ENCODE measurements around the gene SLC48A1. TPM values are rescaled to one million over a fixed set of nuclear protein-coding genes. Genes with fewer than 3 reads are reported as not detected.

The SLC48A1 gene
- total and polyA plus RNA-seq, 4 donors: 6.1 to 15.4 (median 9.3) TPM

DNA sequence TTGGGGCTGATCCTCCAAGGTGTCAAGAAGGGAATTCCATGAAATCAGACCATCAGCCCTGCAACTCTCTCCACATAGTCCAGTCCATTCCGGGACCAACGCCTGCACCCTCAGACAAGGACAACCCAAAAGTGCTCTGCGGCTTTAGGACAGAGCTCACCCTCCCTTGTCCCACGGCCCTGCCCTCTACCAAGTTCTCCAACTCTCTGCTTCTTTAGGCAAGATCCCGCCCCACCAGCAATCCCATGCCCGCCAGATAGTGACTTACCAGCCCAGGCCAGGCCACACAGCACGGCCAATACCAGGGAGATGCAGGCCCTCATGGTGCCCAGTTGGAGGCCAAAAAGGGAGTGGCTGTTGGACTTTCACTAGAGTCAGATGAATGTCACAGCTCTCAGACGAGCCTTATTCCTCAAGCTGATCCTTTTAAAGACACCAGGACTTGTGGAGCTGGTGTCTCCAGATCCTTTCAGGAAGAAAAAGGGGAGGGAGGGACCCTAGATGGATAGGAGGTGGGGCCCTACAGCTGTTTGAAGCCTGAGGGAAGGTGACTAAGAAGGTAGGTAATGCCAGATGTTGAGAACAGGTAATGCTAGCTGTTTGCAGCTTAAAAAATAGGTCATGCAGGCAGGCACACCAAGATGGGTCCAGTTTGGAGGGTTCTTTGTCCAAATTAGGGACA is 47.8 kb upstream of the SLC48A1 start, which contains the start of gene ENDOU:
TSS of gene ENDOU (minus strand) at position 400 of the 682 bp plus-strand sequence. CDS start at position 323, 77 bp downstream.
- TF ChIP-seq RAD21 (IDR thresholded peaks at IDR 0.05) (no peak), HNF4A (conservative IDR thresholded peaks at IDR 0.05) (no peak), FOXA2 (IDR thresholded peaks at IDR 0.05) (no peak), HNF4G (IDR thresholded peaks at IDR 0.05) (no peak), SP1 (IDR thresholded peaks at IDR 0.05) (no peak), TAF1 (conservative IDR thresholded peaks at IDR 0.05) (no peak), YY1 (IDR thresholded peaks at IDR 0.05) (no peak), ZBTB33 (IDR thresholded peaks at IDR 0.05) (no peak), RXRA (IDR thresholded peaks at IDR 0.05) (no peak), GABPA (IDR thresholded peaks at IDR 0.05 in 1 of 2, conservative IDR thresholded peaks at IDR 0.05 in 1 of 2) (no peak), JUND (IDR thresholded peaks at IDR 0.05) (no peak), FOXA1 (IDR thresholded peaks at IDR 0.05) (no peak), CTCF (IDR thresholded peaks at IDR 0.05; ENCODE audit: low read depth, low read length, missing input control) (no peak), EGR1 (IDR thresholded peaks at IDR 0.05; ENCODE audit: low read depth in 2 of 2) (no peak), NR2F2 (IDR thresholded peaks at IDR 0.05) (no peak)
- TF ChIP-seq, protein P1, sequence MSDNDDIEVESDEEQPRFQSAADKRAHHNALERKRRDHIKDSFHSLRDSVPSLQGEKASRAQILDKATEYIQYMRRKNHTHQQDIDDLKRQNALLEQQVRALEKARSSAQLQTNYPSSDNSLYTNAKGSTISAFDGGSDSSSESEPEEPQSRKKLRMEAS (IDR thresholded peaks at IDR 0.05): no peak
- TF ChIP-seq, protein P2, sequence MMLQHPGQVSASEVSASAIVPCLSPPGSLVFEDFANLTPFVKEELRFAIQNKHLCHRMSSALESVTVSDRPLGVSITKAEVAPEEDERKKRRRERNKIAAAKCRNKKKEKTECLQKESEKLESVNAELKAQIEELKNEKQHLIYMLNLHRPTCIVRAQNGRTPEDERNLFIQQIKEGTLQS (IDR thresholded peaks at IDR 0.05): no peak
- TF ChIP-seq, protein P3, sequence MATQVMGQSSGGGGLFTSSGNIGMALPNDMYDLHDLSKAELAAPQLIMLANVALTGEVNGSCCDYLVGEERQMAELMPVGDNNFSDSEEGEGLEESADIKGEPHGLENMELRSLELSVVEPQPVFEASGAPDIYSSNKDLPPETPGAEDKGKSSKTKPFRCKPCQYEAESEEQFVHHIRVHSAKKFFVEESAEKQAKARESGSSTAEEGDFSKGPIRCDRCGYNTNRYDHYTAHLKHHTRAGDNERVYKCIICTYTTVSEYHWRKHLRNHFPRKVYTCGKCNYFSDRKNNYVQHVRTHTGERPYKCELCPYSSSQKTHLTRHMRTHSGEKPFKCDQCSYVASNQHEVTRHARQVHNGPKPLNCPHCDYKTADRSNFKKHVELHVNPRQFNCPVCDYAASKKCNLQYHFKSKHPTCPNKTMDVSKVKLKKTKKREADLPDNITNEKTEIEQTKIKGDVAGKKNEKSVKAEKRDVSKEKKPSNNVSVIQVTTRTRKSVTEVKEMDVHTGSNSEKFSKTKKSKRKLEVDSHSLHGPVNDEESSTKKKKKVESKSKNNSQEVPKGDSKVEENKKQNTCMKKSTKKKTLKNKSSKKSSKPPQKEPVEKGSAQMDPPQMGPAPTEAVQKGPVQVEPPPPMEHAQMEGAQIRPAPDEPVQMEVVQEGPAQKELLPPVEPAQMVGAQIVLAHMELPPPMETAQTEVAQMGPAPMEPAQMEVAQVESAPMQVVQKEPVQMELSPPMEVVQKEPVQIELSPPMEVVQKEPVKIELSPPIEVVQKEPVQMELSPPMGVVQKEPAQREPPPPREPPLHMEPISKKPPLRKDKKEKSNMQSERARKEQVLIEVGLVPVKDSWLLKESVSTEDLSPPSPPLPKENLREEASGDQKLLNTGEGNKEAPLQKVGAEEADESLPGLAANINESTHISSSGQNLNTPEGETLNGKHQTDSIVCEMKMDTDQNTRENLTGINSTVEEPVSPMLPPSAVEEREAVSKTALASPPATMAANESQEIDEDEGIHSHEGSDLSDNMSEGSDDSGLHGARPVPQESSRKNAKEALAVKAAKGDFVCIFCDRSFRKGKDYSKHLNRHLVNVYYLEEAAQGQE (IDR thresholded peaks at IDR 0.05): no peak
- no peaks in the 10 kb centered on the region for H3K27me3 ChIP-seq (ENCODE audit: control insufficient read depth in 4 of 4, insufficient read depth in 4 of 4, low read length in 3 of 4)
- H3K27ac ChIP-seq (ENCODE audit: low read depth in 1 of 2, low read length in 2 of 2): no peak within 1 kb of the TSS
- no peak within 1 kb of the TSS for H3K4me3 ChIP-seq (ENCODE audit: low read depth in 1 of 3, low read length in 3 of 3)
- WGBS: 97% methylated on average over 8 of the region's 8 CpGs
- H3K9me3 ChIP-seq (ENCODE audit: control insufficient read depth in 4 of 4, low read length in 3 of 4): no peaks in the 10 kb centered on the region
- peaks cover 0 to 2% (median 1%) of the 10 kb centered on the region in 4 donors for H3K36me3 ChIP-seq (ENCODE audit: control insufficient read depth in 4 of 4, insufficient read depth in 3 of 4, low read depth in 1 of 4, low read length in 3 of 4)
- DNase-seq (ENCODE audit: low spot score): no peak
- peaks cover 0 to 17% (median 8%) of the 10 kb centered on the region in 4 donors for H3K4me1 ChIP-seq (ENCODE audit: control insufficient read depth in 4 of 4, insufficient read depth in 4 of 4, low read length in 3 of 4)
- H3K9ac ChIP-seq (ENCODE audit: low read depth in 1 of 2, low read length in 2 of 2): no peak within 1 kb of the TSS

All from liver (tissue), 9 donors.